Endothelial cell of umbilical vein (primary cell): ENCODE measurements around the gene MAPKAPK2. TPM values are rescaled to one million over a fixed set of nuclear protein-coding genes. Genes with fewer than 3 reads are reported as not detected.

Source experiments
- BruUV-seq: library from RNA; stranded (reverse); fragments of 400-500 nt; replicated peaks from 2 replicates; lab custom pipeline; 2021; lab: Mats Ljungman, UMichigan
- CTCF ChIA-PET: fragments of 300-600, 350-600 bp; sonication (Branson Sonifier 250); formaldehyde crosslinking; loops from one replicate; lab custom pipeline; 2021; ENCODE audit warnings: antibody characterized with exemption, inconsistent platforms; lab: Charles Lee
- POLR2A ChIA-PET: fragments of 300-600, 350-600 bp; sonication (Branson Sonifier 250); formaldehyde crosslinking; loops from one replicate; lab custom pipeline; 2021; ENCODE audit warnings: antibody characterized with exemption, inconsistent platforms; lab: Charles Lee
- DNase-seq: peaks from one replicate; pipeline ENCODE4 v3.0.0-alpha.2; 2011; ENCODE audit warnings: low read depth, low spot score
- FAIRE-seq: peaks from 2 replicates; lab custom pipeline; 2011; peaks lifted over from hg19 to GRCh38; lab: Jason Lieb, UNC
- H2AFZ ChIP-seq: 2 replicates; pipeline ENCODE4 v1.6.0; 2012; ENCODE audit warnings: low read depth, low read length, control low read depth, inconsistent platforms
- H3K27ac ChIP-seq: 2 replicates; pipeline ENCODE4 v1.5.1; 2011; ENCODE audit warnings: low read depth, mild to moderate bottlenecking, control low read depth, low read length, moderate library complexity; ENCODE audit not compliant: insufficient read depth
- H3K27me3 ChIP-seq, 2 experiments: 2 replicates each; pipeline versions ENCODE4 v1.6.0 to v1.6.1; 2011; ENCODE audit warnings: low read length in 2 of 2, mixed read lengths in 1 of 2; ENCODE audit not compliant: control insufficient read depth in 2 of 2, insufficient read depth in 2 of 2
- H3K36me3 ChIP-seq, 2 experiments: 2 replicates in 1 of 2; 3 replicates in 1 of 2; pipeline ENCODE4 v1.5.1; 2011; ENCODE audit warnings: low read length in 2 of 2, mild to moderate bottlenecking in 1 of 2, moderate library complexity in 1 of 2; ENCODE audit not compliant: control insufficient read depth in 2 of 2, insufficient read depth in 2 of 2; ENCODE audit errors: extremely low read depth in 1 of 2
- H3K4me1 ChIP-seq: 3 replicates; pipeline ENCODE4 v1.5.1; 2011; ENCODE audit warnings: mild to moderate bottlenecking, low read length; ENCODE audit not compliant: control insufficient read depth, insufficient read depth; ENCODE audit errors: extremely low read depth
- H3K4me2 ChIP-seq: 2 replicates; pipeline ENCODE4 v1.6.1; 2011; ENCODE audit warnings: low read length, control low read depth, mixed read lengths; ENCODE audit not compliant: insufficient read depth
- H3K4me3 ChIP-seq, 3 experiments: fragments of 200-600 bp in 1 of 3; sonication (generic), shearing (Covaris generic) in 1 of 3; replicated peaks in 1 of 3; 2 replicates each; pipeline ENCODE4 v1.5.1; 2011 to 2016; ENCODE audit warnings: control low read depth in 3 of 3, low read length in 3 of 3, mild to moderate bottlenecking in 2 of 3, inconsistent platforms in 1 of 3, low read depth in 1 of 3, moderate library complexity in 1 of 3; ENCODE audit not compliant: insufficient read depth in 1 of 3
- H3K79me2 ChIP-seq: 2 replicates; pipeline ENCODE4 v1.6.0; 2012; ENCODE audit warnings: low read length, inconsistent platforms; ENCODE audit not compliant: control insufficient read depth, insufficient read depth
- H3K9ac ChIP-seq: replicated peaks from 2 replicates; pipeline ENCODE3; 2011; ENCODE audit warnings: low read length, control low read depth; ENCODE audit not compliant: insufficient read depth; ENCODE audit errors: extremely low read depth
- H3K9me1 ChIP-seq: replicated peaks from 3 replicates; pipeline ENCODE4 v1.6.0; 2011; ENCODE audit warnings: mild to moderate bottlenecking, low read length; ENCODE audit not compliant: control insufficient read depth, insufficient read depth; ENCODE audit errors: extremely low read depth
- H3K9me3 ChIP-seq: replicated peaks from 2 replicates; pipeline ENCODE4 v1.5.1; 2012; ENCODE audit warnings: low read length, inconsistent platforms; ENCODE audit not compliant: control insufficient read depth, insufficient read depth
- H4K20me1 ChIP-seq: replicated peaks from 2 replicates; pipeline ENCODE3; 2011; ENCODE audit warnings: mild to moderate bottlenecking, low read length; ENCODE audit not compliant: control insufficient read depth, insufficient read depth; ENCODE audit errors: extremely low read depth
- CTCF ChIP-seq, 2 donors: IDR thresholded peaks; 1 replicate in 1 of 2; 2 replicates in 1 of 2; pipeline ENCODE4 v1.5.1; 2011; ENCODE audit warnings: low read length in 2 of 2, mild to moderate bottlenecking in 2 of 2, moderate library complexity in 2 of 2, control low read depth in 1 of 2, inconsistent platforms in 1 of 2, low read depth in 1 of 2; ENCODE audit not compliant: insufficient read depth in 1 of 2; ENCODE audit errors: extremely low read depth in 1 of 2
- EZH2 ChIP-seq: IDR thresholded peaks from 2 replicates; pipeline ENCODE4 v1.6.1; 2012; ENCODE audit warnings: borderline replicate concordance, low read depth, mild to moderate bottlenecking, moderate library complexity, low read length, inconsistent platforms; ENCODE audit not compliant: severe bottlenecking
- FOS ChIP-seq: IDR thresholded peaks from 2 replicates; pipeline ENCODE4 v1.6.1; 2011; ENCODE audit warnings: mild to moderate bottlenecking, low read length, moderate library complexity, borderline replicate concordance; ENCODE audit not compliant: insufficient read depth
- GATA2 ChIP-seq: IDR thresholded peaks from 2 replicates; pipeline ENCODE4 v1.7.0; 2011; ENCODE audit warnings: low read depth, mild to moderate bottlenecking, moderate library complexity, mixed read lengths, low read length; ENCODE audit not compliant: insufficient read length, insufficient read depth
- JUN ChIP-seq: IDR thresholded peaks from 2 replicates; pipeline ENCODE4 v1.6.1; 2011; ENCODE audit warnings: borderline replicate concordance, low read depth; ENCODE audit not compliant: insufficient read length, insufficient read depth
- MAX ChIP-seq: IDR thresholded peaks from 2 replicates; pipeline ENCODE4 v1.6.1; 2011; ENCODE audit not compliant: insufficient read depth, insufficient read length
- MYC ChIP-seq: IDR thresholded peaks from one replicate; pipeline ENCODE4 v1.6.1; 2011; ENCODE audit warnings: mild to moderate bottlenecking, low read depth, low read length
- POLR2A ChIP-seq: IDR thresholded peaks from 2 replicates; pipeline ENCODE4 v1.6.1; 2012; ENCODE audit warnings: low read depth, mild to moderate bottlenecking, control low read depth, low read length
- POLR2AphosphoS5 ChIP-seq: IDR thresholded peaks from 2 replicates; pipeline ENCODE4 v1.6.1; 2012; ENCODE audit warnings: low read depth, mild to moderate bottlenecking, control low read depth, low read length, moderate library complexity; ENCODE audit not compliant: insufficient read depth
- dilution Hi-C: fragments of 300-500 bp; cut with MboI; formaldehyde crosslinking; loops from one replicate; pipeline ENCODE4 v1.15.0; 2019; ENCODE audit warnings: low sequenced_read_pairs; ENCODE audit not compliant: extremely low pct_ligation_motif_present
- intact Hi-C: fragments of 100-400 bp; cut with micrococcal nuclease; formaldehyde crosslinking; loops from one replicate; pipeline ENCODE4 v1.10.0; 2022
- polyA plus RNA-seq, 4 experiments: library from polyadenylated mRNA; depleted of rRNA in 3 of 4; stranded (reverse) in 3 of 4; unstranded in 1 of 4; fragments of >200 nt; gene quantifications; 2 replicates each; pipeline versions ENCODE4 v1.2.1 to v1.2.3, GENCODE V29; 2011 to 2012; ENCODE audit warnings: missing spikeins in 1 of 4
- total RNA-seq: library from RNA; stranded (reverse); gene quantifications from 2 replicates; pipeline ENCODE4 v1.2.3, GENCODE V29; 2021

The MAPKAPK2 gene
- total and polyA plus RNA-seq, 2 donors (not counting 3 experiments of a cell fraction or from before 2014, with no cell fraction given), result 52.9 to 69.1 TPM

DNA sequence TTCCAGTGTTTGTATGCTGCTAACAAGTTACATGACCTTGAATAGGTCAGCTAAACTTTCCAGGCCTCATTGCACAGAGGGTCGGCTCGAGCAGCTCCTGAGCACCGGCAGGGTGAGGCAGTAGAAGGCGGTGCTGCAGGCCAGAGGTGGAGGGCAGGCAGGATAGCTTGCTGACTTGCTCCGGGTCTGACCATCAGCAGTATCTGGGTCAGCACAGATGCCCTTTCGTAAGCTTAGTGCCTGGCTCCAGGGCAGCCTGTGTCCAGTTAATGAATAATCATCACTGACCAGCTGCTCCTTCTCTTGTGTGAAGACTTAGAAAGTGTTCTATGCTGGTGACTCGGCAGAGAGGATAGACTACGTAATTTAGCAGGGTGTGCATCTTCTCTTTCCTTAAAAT, 6.9 kb downstream of the MAPKAPK2 start:
- ChIA-PET CTCF (interaction anchor here (1.3 to 2.1 kb wide), 4 partner anchors 28 to 221 kb away, joined by 3 to 10 read pairs (median 4); no protein-coding TSS in a partner anchor), POLR2A (no interaction called here)
- BruUV-seq, result no TSS peak
- peaks cover 51% of the 10 kb centered on the region for H3K4me1 ChIP-seq
- TF ChIP-seq GATA2 (no peak), MYC (no peak), POLR2A (no peak), CTCF (IDR thresholded peaks at IDR 0.05; ENCODE audit: extremely low read depth in 1 of 2, insufficient read depth in 1 of 2, low read depth in 1 of 2, low read length in 2 of 2) (no peak), MAX (no peak), JUN (no peak), POLR2AphosphoS5 (no peak), EZH2 (no peak), FOS (no peak)
- H3K9ac ChIP-seq, result no peak overlapping the region
- no peak overlapping the region for H2AFZ ChIP-seq
- DNase-seq (no peak), FAIRE-seq (no peak)
- no peaks in the 10 kb centered on the region for H3K36me3 ChIP-seq
- no peak overlapping the region for H3K27ac ChIP-seq
- intact Hi-C loops (no loop called here), dilution Hi-C loops (no loop called here)
- no peak overlapping the region for H3K4me2 ChIP-seq
- no peaks in the 10 kb centered on the region for H3K9me3 ChIP-seq
- H3K27me3 ChIP-seq, result no peaks in the 10 kb centered on the region
- H3K79me2 ChIP-seq, result peaks cover 89% of the 10 kb centered on the region
- peaks cover 9% of the 10 kb centered on the region for H4K20me1 ChIP-seq
- H3K4me3 ChIP-seq, result no peak overlapping the region
- no peaks in the 10 kb centered on the region for H3K9me1 ChIP-seq
